GM12878 (cell line): Measurements from ENCODE around the gene B9D2.
"Not testable (repeated sequence)": the region's sequence is repeated elsewhere in the genome, so short reads cannot be mapped to it uniquely, and the experiment has no call there.

Experiments used
- ESRRA ChIP-seq: IDR thresholded peaks from 2 replicates; pipeline ENCODE4 v1.6.1; 2012; ENCODE audit warnings: mild to moderate bottlenecking, low read length, improper control_type of control experiment
- HDGF ChIP-seq: fragments of 450-650 bp; IDR thresholded peaks from 2 replicates; pipeline ENCODE4 v1.6.1; 2016; ENCODE audit warnings: antibody characterized with exemption
- KDM1A ChIP-seq: fragments of 200-600 bp; sonication (generic); IDR thresholded peaks from 2 replicates; pipeline ENCODE4 v1.6.1; 2016; ENCODE audit warnings: borderline replicate concordance
- MYC ChIP-seq: IDR thresholded peaks from 2 replicates; pipeline ENCODE4 v1.6.1; 2011; ENCODE audit warnings: mild to moderate bottlenecking, low read length, moderate library complexity, inconsistent platforms; ENCODE audit not compliant: insufficient read depth, insufficient replicate concordance, insufficient read length, severe bottlenecking
- NR2C2 ChIP-seq: IDR thresholded peaks from 2 replicates; pipeline ENCODE4 v1.6.1; 2011; ENCODE audit warnings: borderline replicate concordance, low read depth; ENCODE audit not compliant: control insufficient read depth, insufficient read length
- POLR2A ChIP-seq: IDR thresholded peaks from 2 replicates; pipeline ENCODE4 v1.6.1; 2011; ENCODE audit warnings: low read depth, mild to moderate bottlenecking, low read length
- POLR2AphosphoS5 ChIP-seq: IDR thresholded peaks from 2 replicates; pipeline ENCODE4 v1.6.1; 2011; ENCODE audit warnings: mild to moderate bottlenecking, low read length, inconsistent platforms
- SMC3 ChIP-seq: IDR thresholded peaks from 2 replicates; pipeline ENCODE4 v1.6.1; 2011; ENCODE audit warnings: low read length, improper control_type of control experiment, borderline replicate concordance
- TCF7 ChIP-seq: IDR thresholded peaks from 2 replicates; pipeline ENCODE4 v1.6.1; 2014; ENCODE audit warnings: antibody characterized with exemption, borderline replicate concordance
- YY1 ChIP-seq: IDR thresholded peaks from 2 replicates; pipeline ENCODE4 v1.6.1; 2011; ENCODE audit warnings: low read depth, mild to moderate bottlenecking, low read length
- TF ChIP-seq, protein P1 (sequence below), 3 experiments: IDR thresholded peaks in 2 of 3; conservative IDR thresholded peaks in 1 of 3; 2 replicates each; pipeline ENCODE4 v1.5.1; 2011; ENCODE audit warnings: low read depth in 3 of 3, low read length in 3 of 3, mild to moderate bottlenecking in 3 of 3, control low read depth in 2 of 3, moderate library complexity in 2 of 3, inconsistent platforms in 1 of 3, mixed read lengths in 1 of 3; ENCODE audit not compliant: control insufficient read depth in 2 of 3, insufficient read depth in 1 of 3; ENCODE audit errors: extremely low read depth in 1 of 3

- not testable (repeated sequence) for TF ChIP-seq POLR2A, POLR2AphosphoS5, TCF7, ESRRA, MYC, SMC3, YY1, NR2C2, KDM1A, HDGF
- TF ChIP-seq, protein P1, sequence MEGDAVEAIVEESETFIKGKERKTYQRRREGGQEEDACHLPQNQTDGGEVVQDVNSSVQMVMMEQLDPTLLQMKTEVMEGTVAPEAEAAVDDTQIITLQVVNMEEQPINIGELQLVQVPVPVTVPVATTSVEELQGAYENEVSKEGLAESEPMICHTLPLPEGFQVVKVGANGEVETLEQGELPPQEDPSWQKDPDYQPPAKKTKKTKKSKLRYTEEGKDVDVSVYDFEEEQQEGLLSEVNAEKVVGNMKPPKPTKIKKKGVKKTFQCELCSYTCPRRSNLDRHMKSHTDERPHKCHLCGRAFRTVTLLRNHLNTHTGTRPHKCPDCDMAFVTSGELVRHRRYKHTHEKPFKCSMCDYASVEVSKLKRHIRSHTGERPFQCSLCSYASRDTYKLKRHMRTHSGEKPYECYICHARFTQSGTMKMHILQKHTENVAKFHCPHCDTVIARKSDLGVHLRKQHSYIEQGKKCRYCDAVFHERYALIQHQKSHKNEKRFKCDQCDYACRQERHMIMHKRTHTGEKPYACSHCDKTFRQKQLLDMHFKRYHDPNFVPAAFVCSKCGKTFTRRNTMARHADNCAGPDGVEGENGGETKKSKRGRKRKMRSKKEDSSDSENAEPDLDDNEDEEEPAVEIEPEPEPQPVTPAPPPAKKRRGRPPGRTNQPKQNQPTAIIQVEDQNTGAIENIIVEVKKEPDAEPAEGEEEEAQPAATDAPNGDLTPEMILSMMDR (IDR thresholded peaks at IDR 0.05 in 2 of 3, conservative IDR thresholded peaks at IDR 0.05 in 1 of 3; ENCODE audit: control insufficient read depth in 2 of 3, extremely low read depth in 1 of 3, insufficient read depth in 1 of 3, low read depth in 3 of 3, low read length in 3 of 3) = not testable (repeated sequence)
Measured at GRCh38 chr19:41381536-41381935, 17.6 kb upstream of the B9D2 start.
